Fibroblast of skin of right biceps (primary cell): ENCODE data around the gene CLIC4.
A peak's percentile ranks its signal among the peaks of the same experiment; 100 is the strongest.
"Not testable (repeated sequence)": the region's sequence is repeated elsewhere in the genome, so short reads cannot be mapped to it uniquely, and the experiment has no call there.

ENCODE experiments used
- DNase-seq: peaks from one replicate; pipeline ENCODE4 v3.0.0-alpha.2; 2013

CLIC4 gene

DNA sequence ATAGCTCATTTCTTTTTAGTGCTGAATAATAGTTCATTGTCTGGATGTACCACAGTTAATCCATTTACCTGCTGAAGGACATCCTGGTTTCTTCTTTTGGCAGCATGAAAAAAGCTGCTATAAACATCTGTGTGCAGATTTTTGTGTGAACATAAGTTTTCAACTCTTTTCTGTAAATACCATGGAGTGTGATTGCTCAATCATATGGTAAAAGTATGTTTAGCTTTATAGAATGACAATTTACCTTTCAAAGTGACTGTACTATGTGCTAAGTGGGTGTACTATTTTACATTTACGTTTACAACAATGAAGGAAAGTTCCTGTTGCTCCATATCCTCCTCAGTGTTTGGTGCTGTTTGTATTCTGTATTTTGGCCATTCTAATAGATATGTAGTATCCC is 135.8 kb downstream of the CLIC4 start:
- no peak for DNase-seq

DNA sequence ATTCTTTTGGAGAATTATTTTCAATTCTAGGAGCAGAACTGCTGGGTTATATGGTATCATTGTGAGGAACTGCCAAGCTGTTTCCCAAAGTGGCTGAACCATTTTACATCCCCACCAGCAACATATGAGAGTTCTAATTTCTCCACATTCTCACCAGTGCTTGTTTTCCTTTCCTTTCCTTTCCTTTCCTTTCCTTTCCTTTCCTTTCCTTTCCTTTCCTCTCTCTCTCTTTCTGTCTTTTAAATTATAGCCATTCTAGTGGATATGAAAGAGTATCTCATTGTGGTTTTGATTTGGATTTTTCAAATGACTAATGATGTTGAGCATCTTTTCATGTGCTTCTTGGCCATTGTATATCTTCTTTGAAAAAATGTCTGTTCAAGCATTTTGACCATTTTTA is 139.5 kb downstream of the CLIC4 start:
- DNase-seq: no peak

DNA sequence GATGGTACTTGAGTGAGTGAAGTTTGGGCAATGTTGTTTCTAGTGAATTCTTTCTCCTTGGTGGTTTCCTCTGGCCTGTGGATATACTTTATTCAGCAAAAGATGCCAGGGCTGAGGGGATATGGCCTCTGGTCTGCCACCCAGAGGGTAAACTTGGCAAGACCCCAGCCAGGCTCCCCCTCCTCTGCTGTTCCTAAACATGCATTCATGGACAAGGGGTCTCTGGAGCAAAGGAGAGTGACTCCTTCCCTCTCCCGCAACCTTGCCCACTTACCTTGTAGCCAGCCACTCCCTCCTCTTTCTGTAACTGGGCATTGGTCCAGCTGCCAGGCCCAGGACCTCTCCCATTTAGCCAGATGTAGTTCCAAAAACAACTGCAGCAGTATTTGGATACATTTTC is 141.0 kb downstream of the CLIC4 start:
- DNase-seq: no peak

DNA sequence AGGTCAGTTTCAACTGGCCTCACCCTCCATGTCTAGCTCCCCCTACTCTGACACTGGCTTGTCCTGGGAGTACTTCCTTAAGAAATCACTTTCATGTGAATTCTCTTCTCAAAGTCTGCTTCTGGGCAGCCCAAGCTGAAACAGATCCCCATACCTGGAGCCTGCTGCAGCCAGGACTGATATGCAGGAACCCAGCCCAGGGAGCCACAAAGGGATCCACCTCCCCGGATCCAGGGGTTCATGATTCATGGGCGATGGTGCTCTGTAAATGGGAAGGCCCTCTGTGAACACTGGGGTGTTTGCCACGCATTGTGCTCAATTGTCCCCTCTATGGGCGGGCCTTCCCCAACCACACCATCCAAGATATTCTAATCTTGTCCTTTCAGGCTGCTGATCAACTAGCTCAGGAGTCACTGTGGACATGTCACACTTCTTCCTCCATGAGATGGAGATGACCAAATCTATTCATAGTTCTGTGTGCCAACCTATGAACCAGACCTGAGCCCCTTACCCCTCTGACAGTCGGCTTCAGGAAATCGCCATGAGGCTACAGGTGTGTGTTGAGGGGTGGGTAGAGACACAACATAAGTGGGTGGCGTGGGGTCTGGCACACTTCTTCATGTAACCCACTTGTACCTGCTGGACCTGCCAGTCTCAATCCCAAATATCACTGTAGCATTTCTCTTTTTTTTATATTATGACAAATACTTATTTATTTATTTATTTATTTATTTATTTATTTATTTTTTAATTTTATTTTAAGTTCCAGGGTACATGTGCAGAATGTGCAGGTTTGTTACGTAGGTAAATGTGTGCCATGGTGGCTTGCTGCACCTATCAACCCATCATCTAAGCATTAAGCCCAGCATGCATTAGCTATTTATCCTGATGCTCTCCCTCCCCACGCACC is 143.1 kb downstream of the CLIC4 start:
- DNase-seq: no peak

DNA sequence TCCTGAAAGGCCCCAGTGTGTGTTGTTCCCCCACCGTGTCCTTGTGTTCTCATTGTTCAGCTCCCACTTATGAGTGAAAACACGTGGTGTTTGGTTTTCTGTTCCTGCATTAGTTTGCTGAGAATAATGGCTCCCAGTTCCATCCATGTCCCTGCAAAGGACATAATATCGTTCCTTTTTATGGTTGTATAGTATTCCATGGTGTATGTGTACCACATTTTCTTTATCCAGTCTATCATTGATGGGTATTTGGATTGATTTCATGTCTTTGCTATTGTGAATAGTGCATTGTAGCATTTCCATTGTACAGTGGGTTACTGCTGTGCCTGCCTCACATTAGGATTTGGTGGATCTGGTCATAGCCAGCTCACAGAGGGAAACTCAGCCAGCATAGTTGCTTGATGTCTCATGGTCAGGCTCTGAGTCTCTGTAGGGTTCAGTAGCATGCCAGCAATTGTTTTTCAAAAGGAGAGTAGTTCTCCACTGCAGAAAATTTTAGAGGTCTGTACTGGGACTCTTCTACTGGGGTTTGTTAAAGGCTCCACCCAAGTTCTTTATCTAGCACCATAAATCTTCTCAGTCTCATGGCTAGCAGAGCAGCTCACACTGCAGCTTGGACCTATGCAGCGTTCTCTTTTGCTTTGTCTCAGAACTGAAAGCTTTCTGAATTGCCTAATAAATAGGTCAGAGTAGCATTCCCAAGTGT is 143.9 kb downstream of the CLIC4 start:
- peak; percentile 62 for DNase-seq

DNA sequence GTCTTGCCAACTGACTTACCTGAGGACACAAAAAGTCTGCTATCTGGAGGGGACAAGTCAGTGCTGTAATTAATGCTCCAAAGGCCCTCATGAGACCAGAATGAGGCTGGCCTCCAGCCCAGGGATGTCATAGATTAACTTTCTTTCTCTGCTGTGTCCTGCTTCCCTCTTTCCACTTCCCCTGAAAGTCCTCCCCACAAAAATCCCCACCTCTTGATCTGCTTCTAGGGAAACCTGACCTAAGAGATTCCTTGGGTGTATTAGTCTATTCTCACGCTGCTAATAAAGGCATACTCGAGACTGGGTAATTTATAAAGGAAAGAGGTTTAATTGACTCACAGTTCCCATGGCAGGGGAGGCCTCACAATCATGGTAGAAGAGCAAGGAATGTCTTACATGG is 145.6 kb downstream of the CLIC4 start:
- DNase-seq: no peak

DNA sequence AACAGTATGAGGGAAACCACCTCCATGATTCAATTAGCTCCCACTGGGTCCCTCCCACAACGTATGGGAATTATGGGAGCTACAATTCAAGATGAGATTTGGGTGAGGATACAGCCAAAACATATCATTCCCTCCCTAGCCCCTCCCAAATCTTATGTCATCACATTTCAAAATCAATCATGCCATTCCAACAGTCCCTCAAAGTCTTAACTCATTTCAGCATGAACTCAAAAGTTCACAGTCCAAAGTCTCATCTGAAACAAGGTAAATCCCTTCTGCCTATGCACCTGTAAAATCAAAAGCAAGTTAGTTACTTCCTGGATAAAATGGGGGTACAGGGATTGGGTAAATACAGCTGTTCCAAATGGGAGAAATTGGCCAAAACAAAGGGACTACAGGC is 146.1 kb downstream of the CLIC4 start:
- DNase-seq: not testable (repeated sequence)

DNA sequence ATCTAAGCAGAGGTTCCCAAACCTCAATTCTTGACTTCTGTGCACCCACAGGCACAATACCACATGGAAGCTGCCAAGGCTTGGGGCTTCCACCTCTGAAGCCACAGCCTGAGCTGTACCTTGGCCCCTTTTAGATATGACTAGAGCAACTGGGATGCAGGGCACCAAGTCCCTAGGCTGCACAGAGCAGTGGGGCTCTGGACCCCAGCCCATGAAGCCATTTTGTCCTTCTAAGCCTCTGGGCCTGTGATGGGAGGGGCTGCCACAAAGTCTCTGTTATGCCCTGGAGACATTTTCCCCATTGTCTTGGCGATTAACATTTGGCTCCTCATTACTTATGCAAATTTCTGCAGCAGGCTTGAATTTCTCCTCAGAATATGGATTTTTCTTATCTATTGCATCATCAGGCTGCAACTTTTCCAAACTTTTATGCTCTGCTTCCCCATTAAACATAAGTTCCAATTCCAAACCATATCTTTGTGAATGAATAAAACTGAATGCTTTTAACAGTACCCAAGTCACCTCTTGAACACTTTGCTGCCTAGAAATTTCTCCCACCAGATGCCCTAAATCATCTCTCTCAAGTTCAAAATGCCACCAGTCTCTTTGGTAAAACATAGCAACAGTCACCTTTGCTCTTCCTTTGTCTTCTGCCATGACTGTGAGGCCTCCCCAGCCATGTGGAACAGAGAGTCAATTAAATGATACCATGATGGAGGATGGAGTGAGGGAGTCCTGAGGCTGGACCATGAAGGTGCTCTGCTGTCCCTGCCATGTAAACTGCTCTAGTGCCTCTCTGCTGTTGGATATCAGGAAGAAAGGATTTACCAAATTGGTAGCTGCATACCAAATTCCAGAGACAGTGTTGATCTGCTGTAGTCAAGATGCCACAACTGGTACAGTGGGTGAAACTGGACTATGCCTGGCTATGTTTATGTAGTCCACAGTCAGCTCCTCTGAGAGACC is 147.2 kb downstream of the CLIC4 start:
- DNase-seq: no peak

DNA sequence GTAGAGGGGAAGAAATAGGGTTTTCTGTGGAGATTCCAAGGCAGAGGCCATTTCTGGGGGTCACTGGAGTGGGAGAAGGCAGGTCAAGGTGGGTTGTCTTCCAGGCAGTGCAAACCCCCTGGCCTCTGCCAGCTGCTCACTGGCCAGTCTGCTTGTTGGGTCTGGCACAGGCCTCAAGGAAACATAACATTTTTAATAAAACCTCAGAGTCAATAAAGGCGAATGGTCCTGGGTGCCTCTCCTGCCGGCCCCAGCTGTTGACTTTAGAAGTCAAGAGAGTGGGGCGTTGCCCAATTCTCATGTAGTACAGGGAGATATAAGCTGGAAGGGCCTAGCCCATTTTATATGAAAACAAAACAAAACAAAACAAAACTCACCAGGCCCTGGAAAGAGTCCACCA is 148.2 kb downstream of the CLIC4 start:
- DNase-seq: no peak
